Vagina (tissue), 2 donors: ENCODE measurements around the gene MYO7A. TPM values are rescaled to one million over a fixed set of nuclear protein-coding genes. Genes with fewer than 3 reads are reported as not detected.

Experiments used
- DNase-seq, 2 donors: peaks; one replicate each; pipeline ENCODE4 v3.0.0-alpha.2; 2017; ENCODE audit errors: extremely low spot score in 2 of 2
- H3K27ac ChIP-seq: fragments of 200-600 bp; sonication (generic); one replicate; pipeline ENCODE4 v1.5.1; 2019
- H3K27me3 ChIP-seq: fragments of 200-600 bp; sonication (generic); one replicate; pipeline ENCODE4 v1.5.1; 2019
- H3K36me3 ChIP-seq, 2 donors: fragments of 200-600 bp; sonication (generic); one replicate each; pipeline ENCODE4 v1.5.1; 2017 to 2019
- H3K4me1 ChIP-seq: fragments of 200-600 bp; sonication (generic); one replicate; pipeline ENCODE4 v1.5.1; 2019
- H3K4me3 ChIP-seq, 2 donors: fragments of 200-600 bp; sonication (generic); 1 replicate in 1 of 2; 2 replicates in 1 of 2; pipeline ENCODE4 v1.5.1; 2016 to 2019
- H3K9me3 ChIP-seq: fragments of 200-600 bp; sonication (generic); one replicate; pipeline ENCODE4 v1.5.1; 2019
- CTCF ChIP-seq, 3 experiments: fragments of 450-650 bp in 2 of 3; fragments of 200-600 bp in 1 of 3; sonication (generic) in 1 of 3; IDR thresholded peaks; one replicate each; pipeline ENCODE4 v1.5.1; 2017 to 2019; ENCODE audit warnings: antibody characterized with exemption in 3 of 3, mild to moderate bottlenecking in 2 of 3, moderate library complexity in 2 of 3
- POLR2A ChIP-seq, 2 donors: fragments of 450-650 bp; IDR thresholded peaks; one replicate each; pipeline ENCODE4 v1.6.1; 2017; ENCODE audit warnings: antibody characterized with exemption in 2 of 2, mild to moderate bottlenecking in 2 of 2, moderate library complexity in 2 of 2
- POLR2AphosphoS5 ChIP-seq, 2 donors: sonication (generic); formaldehyde crosslinking; IDR thresholded peaks; one replicate each; pipeline ENCODE4 v1.9.0; 2017; ENCODE audit warnings: antibody characterized with exemption in 2 of 2, mild to moderate bottlenecking in 2 of 2, low read depth in 1 of 2; ENCODE audit not compliant: insufficient read depth in 1 of 2
- intact Hi-C: fragments of 100-400 bp; cut with DNase I; formaldehyde crosslinking; loops from one replicate; pipeline ENCODE4 v1.15.1; 2023
- total RNA-seq: library from RNA; depleted of rRNA; stranded (reverse); fragments of >200 nt; gene quantifications from one replicate; pipeline ENCODE4 v1.2.3, GENCODE V29; 2016

Gene MYO7A
- total RNA-seq, 1 donor from 2014 or later, result 9.1 TPM

GRCh38 chr11:77109236-77110019 is 18.6 kb upstream of the MYO7A start:
- DNase-seq, result no peak
- Histone ChIP-seq H3K27me3 (no peaks in the 10 kb centered on the region), H3K4me1 (peaks cover 12% of the 10 kb centered on the region), H3K27ac (no peak overlapping the region), H3K4me3 (no peak overlapping the region), H3K9me3 (no peaks in the 10 kb centered on the region), H3K36me3 (no peaks in the 10 kb centered on the region)
- TF ChIP-seq POLR2AphosphoS5 (IDR thresholded peaks at IDR 0.05; ENCODE audit: insufficient read depth in 1 of 2, low read depth in 1 of 2) (no peak), CTCF (IDR thresholded peaks at IDR 0.05) (no peak), POLR2A (IDR thresholded peaks at IDR 0.05) (no peak)
- intact Hi-C loops, result no loop called here

- no peaks in the 10 kb centered on the region for H3K27me3 ChIP-seq
- intact Hi-C loops, result no loop called here
- no peak for TF ChIP-seq CTCF (IDR thresholded peaks at IDR 0.05)
- no peak for TF ChIP-seq POLR2A (IDR thresholded peaks at IDR 0.05)
- no peak for TF ChIP-seq POLR2AphosphoS5 (IDR thresholded peaks at IDR 0.05; ENCODE audit: insufficient read depth in 1 of 2, low read depth in 1 of 2)
- H3K4me3 ChIP-seq, result no peak overlapping the region
- no peak for DNase-seq
- peaks cover 12% of the 10 kb centered on the region for H3K4me1 ChIP-seq
- H3K36me3 ChIP-seq, result no peaks in the 10 kb centered on the region
- H3K9me3 ChIP-seq, result no peaks in the 10 kb centered on the region
- no peak overlapping the region for H3K27ac ChIP-seq
These were observed 17.2 kb upstream of the MYO7A start for GRCh38 chr11:77110836-77111235.

- Histone ChIP-seq H3K27me3 (no peaks in the 10 kb centered on the region), H3K9me3 (no peaks in the 10 kb centered on the region), H3K36me3 (no peaks in the 10 kb centered on the region), H3K4me3 (no peak overlapping the region), H3K27ac (no peak overlapping the region), H3K4me1 (peaks cover 12% of the 10 kb centered on the region)
- DNase-seq, result no peak
- no peak for TF ChIP-seq CTCF (IDR thresholded peaks at IDR 0.05)
- TF ChIP-seq POLR2A (IDR thresholded peaks at IDR 0.05), result no peak
- no peak for TF ChIP-seq POLR2AphosphoS5 (IDR thresholded peaks at IDR 0.05; ENCODE audit: insufficient read depth in 1 of 2, low read depth in 1 of 2)
- intact Hi-C loops, result no loop called here
These were observed 16.8 kb upstream of the MYO7A start for GRCh38 chr11:77111277-77111676.

GRCh38 chr11:77111946-77112345 is 16.1 kb upstream of the MYO7A start:
- Histone ChIP-seq H3K27me3 (no peaks in the 10 kb centered on the region), H3K9me3 (no peaks in the 10 kb centered on the region), H3K4me1 (peaks cover 12% of the 10 kb centered on the region), H3K36me3 (no peaks in the 10 kb centered on the region), H3K4me3 (no peak overlapping the region), H3K27ac (no peak overlapping the region)
- no peak for DNase-seq
- TF ChIP-seq POLR2A (IDR thresholded peaks at IDR 0.05), result no peak
- TF ChIP-seq POLR2AphosphoS5 (IDR thresholded peaks at IDR 0.05; ENCODE audit: insufficient read depth in 1 of 2, low read depth in 1 of 2), result no peak
- TF ChIP-seq CTCF (IDR thresholded peaks at IDR 0.05), result no peak
- intact Hi-C loops, result no loop called here

- intact Hi-C loops, result no loop called here
- Histone ChIP-seq H3K4me1 (peaks cover 4% of the 10 kb centered on the region), H3K27ac (no peak overlapping the region), H3K9me3 (no peaks in the 10 kb centered on the region), H3K27me3 (no peaks in the 10 kb centered on the region), H3K36me3 (no peaks in the 10 kb centered on the region), H3K4me3 (no peak overlapping the region)
- no peak for TF ChIP-seq POLR2AphosphoS5 (IDR thresholded peaks at IDR 0.05; ENCODE audit: insufficient read depth in 1 of 2, low read depth in 1 of 2)
- DNase-seq, result no peak
These were observed 15.2 kb upstream of the MYO7A start for GRCh38 chr11:77112641-77113381.
